Measurements from ENCODE around the gene POLR3G. TPM values are rescaled to one million over a fixed set of nuclear protein-coding genes. Genes with fewer than 3 reads are reported as not detected.

Gene POLR3G
- polyA plus RNA-seq, 3 donors = 1.8 to 2.9 (median 2.2) TPM

- DNase-seq (ENCODE audit: low read depth in 3 of 3, low spot score in 2 of 3) = no peak
Observed at GRCh38 chr5:90495146-90495545, 20.5 kb downstream of the POLR3G start.

DNA sequence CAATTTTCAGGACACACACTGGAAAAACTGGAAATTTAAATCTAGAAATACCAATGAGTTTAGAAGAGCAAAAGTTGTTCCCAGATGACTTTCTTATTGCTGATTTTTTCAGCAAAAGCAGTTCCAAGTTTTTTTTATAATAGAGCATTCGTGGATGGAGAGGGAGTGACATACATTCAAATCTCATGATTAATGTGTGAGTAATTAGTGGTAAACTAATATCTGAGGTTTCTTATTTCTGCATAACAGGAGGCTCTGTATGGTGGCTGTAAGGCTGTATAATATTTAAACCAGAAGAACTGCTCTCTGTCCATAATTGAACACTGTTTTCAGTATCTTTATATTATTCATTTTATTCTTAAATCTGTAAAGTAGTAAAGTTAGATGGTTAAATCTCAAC, 28.9 kb downstream of the POLR3G start:
- DNase-seq (ENCODE audit: low read depth in 3 of 3, low spot score in 2 of 3) = no peak

GRCh38 chr5:90504743-90505142, 30.1 kb downstream of the POLR3G start:
- no peak for DNase-seq (ENCODE audit: low read depth in 3 of 3, low spot score in 2 of 3)

- no peak for DNase-seq (ENCODE audit: low read depth in 3 of 3, low spot score in 2 of 3)
Observed at GRCh38 chr5:90506221-90506620, 31.6 kb downstream of the POLR3G start.

- DNase-seq (ENCODE audit: low read depth in 3 of 3, low spot score in 2 of 3) = no peak
Observed at GRCh38 chr5:90510438-90510837, 35.8 kb downstream of the POLR3G start.

DNA sequence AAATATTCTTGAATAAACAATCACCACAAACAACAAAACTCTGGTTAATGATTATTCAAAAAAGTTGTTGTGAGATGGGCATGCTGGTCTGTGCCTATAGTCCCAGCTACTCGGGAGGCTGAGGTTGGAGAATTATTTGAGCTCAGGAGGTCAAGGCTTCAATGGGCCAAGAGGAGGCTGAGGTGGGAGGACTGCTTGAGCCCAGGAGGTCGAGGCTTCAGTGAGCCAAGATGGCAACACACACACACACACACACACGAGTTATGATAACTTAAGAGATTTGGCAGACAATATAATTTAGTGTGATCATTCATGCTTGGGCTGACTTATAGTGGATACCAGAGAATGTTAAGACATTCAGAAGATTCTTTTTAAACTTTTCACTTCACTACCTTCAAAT, 39.9 kb downstream of the POLR3G start:
- no peak for DNase-seq (ENCODE audit: low read depth in 3 of 3, low spot score in 2 of 3)

- no peak for DNase-seq (ENCODE audit: low read depth in 3 of 3, low spot score in 2 of 3)
Observed at GRCh38 chr5:90518661-90519060, 44.0 kb downstream of the POLR3G start.

GRCh38 chr5:90519081-90519480, 44.4 kb downstream of the POLR3G start:
- no peak for DNase-seq (ENCODE audit: low read depth in 3 of 3, low spot score in 2 of 3)

DNA sequence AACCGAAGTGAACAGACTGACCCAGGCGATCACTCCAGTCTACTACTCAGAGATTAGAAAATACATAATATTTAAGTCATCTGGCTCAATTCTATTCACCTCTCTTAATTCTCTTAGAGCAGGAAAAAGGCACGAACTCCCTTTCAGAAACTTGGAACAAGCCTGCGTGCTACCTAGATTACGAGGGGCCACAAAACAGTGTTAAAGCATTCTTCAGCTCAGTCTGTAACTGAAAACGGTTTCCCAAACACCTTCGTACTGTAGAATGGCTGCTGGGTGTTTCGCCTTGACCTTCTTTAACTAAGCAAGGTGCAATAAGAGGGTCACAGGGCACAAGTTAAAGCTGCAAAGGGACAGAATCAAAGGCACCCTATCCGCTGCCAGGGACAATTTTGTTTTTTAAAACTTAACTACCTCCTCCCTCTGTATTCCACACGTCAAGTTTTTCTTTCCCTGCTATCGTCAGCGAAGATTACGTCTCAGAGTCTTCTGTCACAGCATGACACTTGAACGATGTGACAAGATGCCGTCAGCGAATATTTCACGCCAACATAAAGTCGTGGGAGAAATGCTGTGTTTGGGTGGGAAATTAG, 54.0 kb downstream of the POLR3G start:
- peak in 2 of 3 donors; percentile 33 to 41 for DNase-seq (ENCODE audit: low read depth in 3 of 3, low spot score in 2 of 3)

DNA sequence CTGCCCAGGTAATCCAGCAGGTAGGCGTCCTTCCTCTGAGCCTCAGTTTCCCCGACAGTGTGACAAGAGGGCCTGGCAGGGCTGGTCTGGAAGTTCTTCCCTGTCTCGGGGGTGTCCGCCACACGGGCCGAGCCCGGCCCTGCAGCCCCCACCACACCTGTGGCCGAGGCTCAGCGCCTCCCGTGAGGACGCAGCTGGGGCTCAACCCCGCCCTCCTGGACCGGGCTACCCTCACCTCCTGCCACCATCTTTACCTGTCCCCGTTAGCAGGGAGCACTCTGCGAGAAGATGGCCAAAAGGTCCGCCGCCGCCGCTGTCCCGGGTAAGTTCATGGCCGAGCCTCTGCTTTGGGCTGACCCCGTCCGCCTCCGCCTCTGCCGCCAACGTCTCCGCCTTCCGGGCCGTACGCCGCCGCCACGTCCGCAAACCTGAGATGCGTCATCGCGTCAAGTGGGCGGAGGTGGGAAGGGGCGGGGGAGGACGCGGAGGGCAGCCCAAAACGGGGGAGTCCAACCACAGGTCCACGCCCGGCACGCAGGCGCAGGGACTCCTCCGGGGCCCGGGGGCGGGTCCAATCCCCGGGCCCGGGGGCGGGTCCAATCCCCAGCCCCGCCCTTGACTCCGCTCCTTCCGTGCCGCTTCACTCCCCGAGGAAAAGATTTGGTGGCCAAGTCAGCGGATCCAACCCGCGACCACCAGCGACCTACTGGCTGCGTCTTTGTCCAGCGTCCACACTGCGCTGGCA, 54.7 kb downstream of the POLR3G start, which contains the start of gene LYSMD3:
LYSMD3 (minus strand) TSS at position 391 of the 745 bp plus-strand sequence. CDS start 4,295 bp downstream, outside the sequence.
- DNase-seq (ENCODE audit: low read depth in 3 of 3, low spot score in 2 of 3) = peak; percentile 83 to 91 (median 87)

DNA sequence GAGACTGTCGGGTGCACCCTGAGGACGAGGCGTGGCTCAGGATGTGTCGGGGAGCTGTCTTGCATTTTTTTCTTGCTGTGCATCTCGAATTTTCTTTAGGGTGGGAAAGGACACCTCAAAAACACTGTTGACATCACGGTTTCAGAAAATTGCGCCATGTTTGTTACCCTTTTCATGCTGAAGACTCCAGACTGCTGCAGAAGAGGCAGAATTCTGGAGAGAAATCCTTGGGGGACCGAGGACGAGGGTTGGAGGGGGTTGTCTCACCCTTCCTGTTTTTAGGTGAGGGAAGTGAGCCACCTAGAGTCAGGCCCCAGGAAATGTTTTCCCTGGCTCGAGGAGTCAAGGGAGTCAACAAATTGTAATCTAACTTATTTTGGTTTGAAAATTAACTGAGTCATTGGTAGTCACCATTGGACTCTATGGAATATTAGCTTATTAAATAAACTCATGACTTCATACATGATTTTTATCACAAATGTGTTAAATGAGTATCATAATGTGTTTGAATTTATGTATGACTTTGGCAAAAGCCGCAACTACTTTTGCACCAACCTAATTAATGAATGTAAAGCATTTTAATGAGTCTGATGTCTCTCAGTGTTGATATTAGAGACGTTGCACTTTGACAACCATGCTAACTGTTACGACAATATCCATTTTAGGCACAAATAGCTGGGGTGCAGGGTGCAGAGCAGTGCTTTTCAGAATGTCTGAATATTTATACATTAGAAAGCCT, 55.4 kb downstream of the POLR3G start:
- peak; percentile 72 to 80 (median 72) for DNase-seq (ENCODE audit: low read depth in 3 of 3, low spot score in 2 of 3)

DNA sequence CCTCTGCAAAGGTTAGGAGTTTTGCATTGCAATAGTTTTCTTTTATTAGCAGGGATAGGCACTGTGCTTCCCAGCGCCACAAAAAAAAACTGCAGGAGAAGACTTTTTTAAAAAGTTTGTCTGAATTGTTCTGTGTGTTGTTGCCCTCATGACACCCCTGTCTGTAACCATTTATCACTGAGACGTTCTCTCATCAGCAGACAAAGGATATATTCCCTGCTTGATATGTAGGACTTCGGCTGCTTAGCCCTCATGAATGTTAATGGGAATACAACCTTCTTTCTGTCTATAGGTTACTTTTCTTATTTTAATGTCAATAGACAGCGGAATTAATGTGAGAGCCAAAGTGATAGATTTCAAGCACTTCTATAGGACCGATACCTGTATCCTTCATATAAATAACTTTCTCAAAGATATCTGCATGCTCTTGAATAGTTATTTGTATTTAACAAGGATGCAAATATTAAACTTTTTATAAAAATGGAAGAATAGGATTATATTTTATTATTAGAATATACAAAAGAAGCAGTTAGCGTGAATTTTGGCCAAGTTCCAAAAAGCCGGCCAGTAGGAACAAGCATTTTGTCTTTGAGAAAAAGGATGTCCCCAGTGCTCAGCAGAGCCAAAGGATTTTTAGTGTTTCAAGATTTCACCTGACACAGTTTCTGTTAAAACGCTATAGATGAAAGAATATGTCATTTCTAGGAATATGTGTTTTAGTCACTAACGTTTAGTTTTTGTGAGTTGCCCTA, 56.2 kb downstream of the POLR3G start:
- DNase-seq (ENCODE audit: low read depth in 3 of 3, low spot score in 2 of 3) = no peak

DNA sequence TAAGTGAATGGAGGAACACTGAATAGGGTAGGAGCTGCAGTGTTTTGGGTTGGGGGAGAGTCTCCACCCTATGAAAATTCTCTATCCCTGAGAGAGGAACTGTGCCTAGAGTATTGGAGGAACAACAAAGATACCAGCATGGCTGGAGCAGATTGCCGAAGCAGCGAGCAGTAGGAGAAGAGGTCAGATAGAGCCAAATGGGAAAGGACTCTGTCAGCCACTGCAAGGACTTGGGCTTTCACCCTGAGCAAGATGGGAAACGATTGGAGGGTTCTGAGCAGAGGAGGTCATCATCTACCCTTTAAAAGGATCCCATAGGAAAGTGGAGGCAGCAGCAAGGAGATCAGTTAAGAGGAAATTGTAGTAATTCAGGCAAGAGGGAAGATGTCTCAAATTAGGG, 59.1 kb downstream of the POLR3G start:
- DNase-seq (ENCODE audit: low read depth in 3 of 3, low spot score in 2 of 3) = no peak

DNA sequence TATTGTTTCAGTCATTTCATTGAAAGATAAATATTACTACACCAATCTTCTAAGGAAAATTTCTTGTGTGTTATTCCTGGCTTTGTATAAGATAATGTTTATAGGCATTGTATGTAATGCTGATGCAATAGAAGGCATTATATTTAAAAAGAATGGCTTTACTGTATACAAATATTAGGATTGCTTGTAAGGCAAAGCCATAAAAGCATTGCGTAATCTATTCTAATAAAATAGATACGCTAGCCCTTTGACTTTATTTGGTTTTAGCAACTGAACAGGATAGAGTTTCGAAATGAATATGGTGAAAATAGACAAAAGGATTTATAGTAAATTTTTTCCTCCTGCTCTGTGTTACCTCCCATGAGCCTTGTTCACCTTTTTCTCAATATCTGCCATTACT, 60.3 kb downstream of the POLR3G start:
- DNase-seq (ENCODE audit: low read depth in 3 of 3, low spot score in 2 of 3) = no peak

DNA sequence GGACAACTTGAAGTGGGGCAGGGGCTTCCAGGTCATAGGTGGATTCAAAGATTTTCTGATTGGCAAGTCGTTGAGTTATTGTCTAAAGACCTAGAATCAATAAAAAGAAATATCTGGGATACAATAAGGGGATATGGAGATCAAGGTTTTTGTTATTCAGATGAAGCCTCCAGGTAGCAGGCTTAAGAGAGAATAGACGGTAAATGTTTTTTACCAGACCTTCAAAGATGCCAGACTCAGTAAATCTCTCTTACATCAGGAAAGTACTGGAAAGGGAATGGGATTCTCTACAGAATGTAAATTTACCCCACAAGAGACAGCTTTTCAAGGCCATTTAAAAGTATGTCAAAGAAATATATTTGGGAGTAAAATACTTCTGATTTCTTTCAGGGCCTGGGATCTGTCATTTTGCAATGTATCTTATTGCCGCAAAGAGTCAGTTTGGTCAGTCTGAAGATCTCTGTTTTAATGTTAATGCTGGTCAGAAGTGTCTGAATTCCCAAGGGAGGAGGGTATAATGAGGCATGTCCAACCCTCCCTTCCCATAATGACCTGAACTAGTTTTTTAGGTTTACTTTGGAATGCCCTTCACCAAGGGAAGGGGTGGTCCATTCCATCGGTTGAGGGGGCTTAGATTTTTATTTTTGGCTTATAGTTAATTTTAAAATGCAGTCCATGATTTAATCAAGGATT, 68.3 kb downstream of the POLR3G start:
- DNase-seq (ENCODE audit: low read depth in 3 of 3, low spot score in 2 of 3) = no peak

DNA sequence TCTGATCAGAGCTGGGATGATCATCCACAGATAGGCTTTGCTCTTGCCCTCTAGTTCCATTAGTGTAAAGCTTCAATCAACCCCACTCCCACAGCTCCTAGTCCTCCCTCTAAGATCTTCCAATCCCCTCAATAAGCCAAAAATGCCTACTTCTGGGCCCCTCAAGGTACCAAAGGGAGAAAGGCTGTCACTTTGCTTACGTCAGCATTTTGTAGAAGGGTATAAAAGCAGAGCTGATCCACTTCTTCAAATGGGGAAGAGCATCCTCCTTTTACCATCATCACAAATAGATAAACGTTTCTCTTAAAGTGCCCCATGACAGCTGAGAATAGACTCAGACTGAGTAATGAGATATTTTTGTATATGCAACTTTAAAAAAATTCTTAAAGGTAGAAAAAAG, 70.8 kb downstream of the POLR3G start:
- no peak for DNase-seq (ENCODE audit: low read depth in 3 of 3, low spot score in 2 of 3)

GRCh38 chr5:90546216-90546837, 71.7 kb downstream of the POLR3G start:
- DNase-seq (ENCODE audit: low read depth in 3 of 3, low spot score in 2 of 3) = no peak

DNA sequence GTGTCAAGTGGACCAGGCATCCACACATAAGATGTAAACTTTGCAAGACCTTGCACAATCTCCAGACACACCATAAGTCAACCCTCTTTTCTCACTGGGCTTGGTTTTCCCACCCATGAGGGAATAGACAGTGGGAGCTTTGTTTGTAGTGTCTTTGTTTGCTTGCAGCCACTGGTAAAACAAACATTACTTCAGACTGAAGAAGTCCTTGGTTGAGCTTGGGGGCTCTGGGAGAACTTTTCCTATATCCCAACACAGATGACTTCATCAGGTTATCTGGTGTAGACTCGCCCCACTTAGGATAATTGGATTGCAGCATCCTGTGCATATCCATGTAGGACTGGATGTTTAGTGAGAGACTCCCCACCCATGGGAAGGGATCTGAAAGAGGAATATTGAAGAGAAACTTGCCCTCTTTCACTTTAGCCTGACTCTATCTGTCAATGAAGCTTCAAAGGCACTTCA, 72.4 kb downstream of the POLR3G start:
- DNase-seq (ENCODE audit: low read depth in 3 of 3, low spot score in 2 of 3) = no peak

DNA sequence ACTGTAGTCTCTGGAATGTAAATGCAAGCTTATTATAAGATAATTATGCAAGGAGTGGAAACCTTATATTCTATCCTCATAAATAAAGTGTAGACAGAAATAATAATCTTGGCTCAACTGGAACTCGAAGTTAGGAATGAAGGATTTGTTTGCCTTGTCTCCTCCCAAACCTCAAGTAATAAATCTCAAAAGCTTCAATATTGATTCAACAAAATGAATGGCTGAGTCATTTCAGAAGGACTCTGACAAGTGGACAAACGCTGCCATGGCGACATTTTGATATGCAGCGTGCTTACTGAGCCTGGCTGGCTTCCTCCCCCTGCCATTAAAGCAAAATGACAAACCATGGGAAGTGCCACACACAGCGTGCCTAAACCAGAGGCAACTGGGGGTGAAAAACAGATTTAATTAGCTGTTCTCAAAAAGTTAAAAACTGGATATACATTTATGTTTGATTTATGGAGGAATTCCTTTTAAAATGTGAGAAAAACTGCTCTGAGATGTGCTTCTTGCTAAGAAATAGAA, 73.5 kb downstream of the POLR3G start:
- no peak for DNase-seq (ENCODE audit: low read depth in 3 of 3, low spot score in 2 of 3)

DNA sequence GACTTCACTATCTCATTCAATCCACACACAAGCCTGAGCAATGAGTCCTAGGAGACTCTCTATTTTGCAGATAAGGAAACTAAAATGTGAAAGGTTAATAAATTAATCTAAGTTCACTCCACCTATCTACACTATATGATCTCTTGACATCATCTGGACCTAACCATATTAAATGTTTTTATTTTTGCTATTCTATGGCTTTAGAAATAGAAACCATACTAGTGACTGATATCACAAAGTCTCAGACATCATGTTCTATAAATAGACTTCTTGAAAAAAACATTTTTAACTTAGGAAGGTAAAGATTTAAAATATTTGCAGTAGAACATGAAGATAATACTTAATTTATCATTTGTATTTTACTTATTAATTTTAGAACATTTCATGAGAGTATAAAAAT, 74.6 kb downstream of the POLR3G start:
- no peak for DNase-seq (ENCODE audit: low read depth in 3 of 3, low spot score in 2 of 3)
